HEK293 (cell line): ENCODE measurements around the gene ECPAS.

ENCODE experiments used
- ZNF302 ChIP-seq: fragments of 450-650 bp; formaldehyde crosslinking; IDR thresholded peaks from 2 replicates; pipeline ENCODE4 v1.5.1; 2016; ENCODE audit warnings: missing biosample characterization, missing genetic modification characterization, low read depth
- ZNF548 ChIP-seq: fragments of 450-650 bp; formaldehyde crosslinking; IDR thresholded peaks from 2 replicates; pipeline ENCODE4 v1.5.1; 2016; ENCODE audit warnings: missing biosample characterization, missing genetic modification characterization
- ZSCAN16 ChIP-seq: fragments of 450-650 bp; formaldehyde crosslinking; IDR thresholded peaks from 2 replicates; pipeline ENCODE4 v1.5.1; 2016; ENCODE audit warnings: missing biosample characterization, missing genetic modification characterization

DNA sequence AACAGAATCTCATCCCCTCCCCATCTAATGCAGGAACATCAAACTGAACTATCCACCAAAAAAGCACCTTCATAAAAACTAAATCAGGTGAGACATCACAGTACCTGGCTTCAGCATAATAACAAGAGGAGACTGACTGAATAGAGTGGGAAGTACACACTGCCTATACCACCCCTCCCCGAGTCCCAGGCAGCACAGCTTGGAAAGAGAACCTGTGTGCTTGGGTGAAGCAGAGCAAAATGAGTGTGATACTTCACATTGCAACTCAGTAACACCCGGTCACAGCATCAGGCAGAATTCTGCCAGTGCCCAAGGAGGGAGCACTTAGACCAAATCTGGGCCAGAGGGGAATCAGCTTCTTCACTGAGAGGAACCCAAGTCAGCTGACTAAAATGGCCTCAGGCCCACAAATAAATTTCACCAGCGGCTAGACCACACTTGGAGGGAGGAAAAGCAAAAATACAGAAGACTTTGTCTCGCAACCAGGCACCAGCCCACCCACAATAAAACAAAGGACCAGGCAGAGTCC is 84.9 kb downstream of the ECPAS start:
- TF ChIP-seq ZSCAN16 (no peak), ZNF548 (tag by site-specific recombination) (no peak), ZNF302 (tag by site-specific recombination) (no peak)
